Measurements from ENCODE around the gene LCE1C. TPM values are rescaled to one million over a fixed set of nuclear protein-coding genes. Genes with fewer than 3 reads are reported as not detected.

The LCE1C gene
- total and polyA plus RNA-seq, 2 of the 8 experiments (the other 6 are each of a cell fraction or from before 2014, with no cell fraction given) = not detected

DNA sequence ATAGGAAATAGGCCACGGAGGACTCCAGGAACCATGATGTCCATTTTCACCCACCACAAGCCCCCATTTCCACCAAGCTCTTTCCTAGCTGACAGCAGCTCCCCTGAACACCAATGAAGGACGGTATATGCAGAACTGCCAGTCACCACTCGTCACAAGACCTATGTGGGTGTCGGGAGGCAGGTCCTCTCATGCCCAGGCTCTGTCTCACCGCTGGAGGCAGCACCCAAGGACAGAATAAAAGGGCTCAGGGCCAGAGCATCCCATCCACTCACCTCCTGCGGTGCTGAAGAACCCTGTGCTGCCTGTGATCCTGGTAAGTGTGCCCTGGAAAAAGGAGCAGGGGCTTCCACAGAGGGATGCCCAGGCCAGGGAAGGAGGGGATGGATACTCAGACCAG lies 31.6 kb downstream of the LCE1C start, which contains the start of gene LCE1F (continued):
- TF ChIP-seq, protein P1, sequence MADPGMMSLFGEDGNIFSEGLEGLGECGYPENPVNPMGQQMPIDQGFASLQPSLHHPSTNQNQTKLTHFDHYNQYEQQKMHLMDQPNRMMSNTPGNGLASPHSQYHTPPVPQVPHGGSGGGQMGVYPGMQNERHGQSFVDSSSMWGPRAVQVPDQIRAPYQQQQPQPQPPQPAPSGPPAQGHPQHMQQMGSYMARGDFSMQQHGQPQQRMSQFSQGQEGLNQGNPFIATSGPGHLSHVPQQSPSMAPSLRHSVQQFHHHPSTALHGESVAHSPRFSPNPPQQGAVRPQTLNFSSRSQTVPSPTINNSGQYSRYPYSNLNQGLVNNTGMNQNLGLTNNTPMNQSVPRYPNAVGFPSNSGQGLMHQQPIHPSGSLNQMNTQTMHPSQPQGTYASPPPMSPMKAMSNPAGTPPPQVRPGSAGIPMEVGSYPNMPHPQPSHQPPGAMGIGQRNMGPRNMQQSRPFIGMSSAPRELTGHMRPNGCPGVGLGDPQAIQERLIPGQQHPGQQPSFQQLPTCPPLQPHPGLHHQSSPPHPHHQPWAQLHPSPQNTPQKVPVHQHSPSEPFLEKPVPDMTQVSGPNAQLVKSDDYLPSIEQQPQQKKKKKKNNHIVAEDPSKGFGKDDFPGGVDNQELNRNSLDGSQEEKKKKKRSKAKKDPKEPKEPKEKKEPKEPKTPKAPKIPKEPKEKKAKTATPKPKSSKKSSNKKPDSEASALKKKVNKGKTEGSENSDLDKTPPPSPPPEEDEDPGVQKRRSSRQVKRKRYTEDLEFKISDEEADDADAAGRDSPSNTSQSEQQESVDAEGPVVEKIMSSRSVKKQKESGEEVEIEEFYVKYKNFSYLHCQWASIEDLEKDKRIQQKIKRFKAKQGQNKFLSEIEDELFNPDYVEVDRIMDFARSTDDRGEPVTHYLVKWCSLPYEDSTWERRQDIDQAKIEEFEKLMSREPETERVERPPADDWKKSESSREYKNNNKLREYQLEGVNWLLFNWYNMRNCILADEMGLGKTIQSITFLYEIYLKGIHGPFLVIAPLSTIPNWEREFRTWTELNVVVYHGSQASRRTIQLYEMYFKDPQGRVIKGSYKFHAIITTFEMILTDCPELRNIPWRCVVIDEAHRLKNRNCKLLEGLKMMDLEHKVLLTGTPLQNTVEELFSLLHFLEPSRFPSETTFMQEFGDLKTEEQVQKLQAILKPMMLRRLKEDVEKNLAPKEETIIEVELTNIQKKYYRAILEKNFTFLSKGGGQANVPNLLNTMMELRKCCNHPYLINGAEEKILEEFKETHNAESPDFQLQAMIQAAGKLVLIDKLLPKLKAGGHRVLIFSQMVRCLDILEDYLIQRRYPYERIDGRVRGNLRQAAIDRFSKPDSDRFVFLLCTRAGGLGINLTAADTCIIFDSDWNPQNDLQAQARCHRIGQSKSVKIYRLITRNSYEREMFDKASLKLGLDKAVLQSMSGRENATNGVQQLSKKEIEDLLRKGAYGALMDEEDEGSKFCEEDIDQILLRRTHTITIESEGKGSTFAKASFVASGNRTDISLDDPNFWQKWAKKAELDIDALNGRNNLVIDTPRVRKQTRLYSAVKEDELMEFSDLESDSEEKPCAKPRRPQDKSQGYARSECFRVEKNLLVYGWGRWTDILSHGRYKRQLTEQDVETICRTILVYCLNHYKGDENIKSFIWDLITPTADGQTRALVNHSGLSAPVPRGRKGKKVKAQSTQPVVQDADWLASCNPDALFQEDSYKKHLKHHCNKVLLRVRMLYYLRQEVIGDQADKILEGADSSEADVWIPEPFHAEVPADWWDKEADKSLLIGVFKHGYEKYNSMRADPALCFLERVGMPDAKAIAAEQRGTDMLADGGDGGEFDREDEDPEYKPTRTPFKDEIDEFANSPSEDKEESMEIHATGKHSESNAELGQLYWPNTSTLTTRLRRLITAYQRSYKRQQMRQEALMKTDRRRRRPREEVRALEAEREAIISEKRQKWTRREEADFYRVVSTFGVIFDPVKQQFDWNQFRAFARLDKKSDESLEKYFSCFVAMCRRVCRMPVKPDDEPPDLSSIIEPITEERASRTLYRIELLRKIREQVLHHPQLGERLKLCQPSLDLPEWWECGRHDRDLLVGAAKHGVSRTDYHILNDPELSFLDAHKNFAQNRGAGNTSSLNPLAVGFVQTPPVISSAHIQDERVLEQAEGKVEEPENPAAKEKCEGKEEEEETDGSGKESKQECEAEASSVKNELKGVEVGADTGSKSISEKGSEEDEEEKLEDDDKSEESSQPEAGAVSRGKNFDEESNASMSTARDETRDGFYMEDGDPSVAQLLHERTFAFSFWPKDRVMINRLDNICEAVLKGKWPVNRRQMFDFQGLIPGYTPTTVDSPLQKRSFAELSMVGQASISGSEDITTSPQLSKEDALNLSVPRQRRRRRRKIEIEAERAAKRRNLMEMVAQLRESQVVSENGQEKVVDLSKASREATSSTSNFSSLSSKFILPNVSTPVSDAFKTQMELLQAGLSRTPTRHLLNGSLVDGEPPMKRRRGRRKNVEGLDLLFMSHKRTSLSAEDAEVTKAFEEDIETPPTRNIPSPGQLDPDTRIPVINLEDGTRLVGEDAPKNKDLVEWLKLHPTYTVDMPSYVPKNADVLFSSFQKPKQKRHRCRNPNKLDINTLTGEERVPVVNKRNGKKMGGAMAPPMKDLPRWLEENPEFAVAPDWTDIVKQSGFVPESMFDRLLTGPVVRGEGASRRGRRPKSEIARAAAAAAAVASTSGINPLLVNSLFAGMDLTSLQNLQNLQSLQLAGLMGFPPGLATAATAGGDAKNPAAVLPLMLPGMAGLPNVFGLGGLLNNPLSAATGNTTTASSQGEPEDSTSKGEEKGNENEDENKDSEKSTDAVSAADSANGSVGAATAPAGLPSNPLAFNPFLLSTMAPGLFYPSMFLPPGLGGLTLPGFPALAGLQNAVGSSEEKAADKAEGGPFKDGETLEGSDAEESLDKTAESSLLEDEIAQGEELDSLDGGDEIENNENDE (IDR thresholded peaks at IDR 0.05; ENCODE audit: insufficient replicate concordance, low read length) = no peak
- TF ChIP-seq, protein P2, sequence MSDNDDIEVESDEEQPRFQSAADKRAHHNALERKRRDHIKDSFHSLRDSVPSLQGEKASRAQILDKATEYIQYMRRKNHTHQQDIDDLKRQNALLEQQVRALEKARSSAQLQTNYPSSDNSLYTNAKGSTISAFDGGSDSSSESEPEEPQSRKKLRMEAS (IDR thresholded peaks at IDR 0.05) = no peak
- TF ChIP-seq POU5F1 (IDR thresholded peaks at IDR 0.05; ENCODE audit: low read depth, low read length) (no peak), PHF8 (conservative IDR thresholded peaks at IDR 0.05; ENCODE audit: low read depth, low read length) (no peak), TEAD4 (IDR thresholded peaks at IDR 0.05; ENCODE audit: low read depth, low read length) (no peak), RNF2 (IDR thresholded peaks at IDR 0.05; ENCODE audit: borderline replicate concordance, low read depth, low read length, missing control alignments, poor library complexity, severe bottlenecking) (no peak), RAD21 (IDR thresholded peaks at IDR 0.05 in 1 of 2, conservative IDR thresholded peaks at IDR 0.05 in 1 of 2; ENCODE audit: low read depth in 2 of 2, low read length in 2 of 2) (no peak)
